ENCODE data around the gene FHOD3. TPM values are rescaled to one million over a fixed set of nuclear protein-coding genes. Genes with fewer than 3 reads are reported as not detected.

Gene FHOD3
- total RNA-seq, 2 donors from 2014 or later: 19.8 to 24.9 TPM

DNA sequence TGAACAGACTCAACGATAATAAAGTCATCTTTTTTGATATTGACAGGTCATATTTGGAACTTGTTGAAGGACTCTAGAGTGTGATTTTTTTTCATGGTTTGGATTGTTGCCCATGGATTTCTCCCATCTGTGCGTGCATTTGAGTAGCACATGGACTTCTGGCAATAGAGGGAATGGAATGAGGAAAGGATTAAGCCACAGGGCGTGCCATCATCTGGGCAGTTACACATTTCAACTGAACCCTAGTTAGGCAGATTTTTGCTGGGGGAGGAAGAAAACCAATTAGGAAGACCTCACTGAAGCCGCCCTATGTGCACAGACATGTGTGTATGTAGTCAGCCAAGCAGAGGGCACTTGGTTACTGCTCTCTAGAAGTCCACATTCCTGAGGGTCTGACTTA is 458.7 kb downstream of the FHOD3 start:
- peak overlapping the region; percentile 19 to 41 for H3K27ac ChIP-seq
- ATAC-seq (ENCODE audit: insufficient number of reproducible peaks, low FRiP score, low read depth) (no peak), DNase-seq (ENCODE audit: low spot score) (no peak)
- no peaks in the 10 kb centered on the region for H3K27me3 ChIP-seq (replicated peaks; ENCODE audit: insufficient read depth)
- H3K4me1 ChIP-seq (ENCODE audit: control insufficient read depth in 1 of 2, low read depth in 2 of 2): peaks cover 5 to 20% of the 10 kb centered on the region in 2 donors
- no peaks in the 10 kb centered on the region for H3K36me3 ChIP-seq
- no peak for TF ChIP-seq CTCF (IDR thresholded peaks at IDR 0.05)
- no peaks in the 10 kb centered on the region for H3K9me3 ChIP-seq
- no peak overlapping the region for H3K4me3 ChIP-seq

- no peaks in the 10 kb centered on the region for H3K36me3 ChIP-seq
- H3K4me3 ChIP-seq: no peak overlapping the region
- H3K27ac ChIP-seq: no peak overlapping the region
- TF ChIP-seq CTCF (IDR thresholded peaks at IDR 0.05): peak; percentile 74
- DNase-seq (ENCODE audit: low spot score) (no peak), ATAC-seq (ENCODE audit: insufficient number of reproducible peaks, low FRiP score, low read depth) (no peak)
- peaks cover 5 to 20% of the 10 kb centered on the region in 2 donors for H3K4me1 ChIP-seq (ENCODE audit: control insufficient read depth in 1 of 2, low read depth in 2 of 2)
- no peaks in the 10 kb centered on the region for H3K27me3 ChIP-seq (replicated peaks; ENCODE audit: insufficient read depth)
- H3K9me3 ChIP-seq: no peaks in the 10 kb centered on the region
These were observed 459.6 kb downstream of the FHOD3 start for GRCh38 chr18:36757081-36757480.

- Histone ChIP-seq H3K27me3 (replicated peaks; ENCODE audit: insufficient read depth) (no peaks in the 10 kb centered on the region), H3K4me1 (ENCODE audit: control insufficient read depth in 1 of 2, low read depth in 2 of 2) (peaks cover 5 to 18% of the 10 kb centered on the region in 2 donors), H3K36me3 (no peaks in the 10 kb centered on the region), H3K9me3 (no peaks in the 10 kb centered on the region), H3K4me3 (no peak overlapping the region), H3K27ac (no peak overlapping the region)
- no peak for TF ChIP-seq CTCF (IDR thresholded peaks at IDR 0.05)
- no peak for DNase-seq (ENCODE audit: low spot score)
- no peak for ATAC-seq (ENCODE audit: insufficient number of reproducible peaks, low FRiP score, low read depth)
These were observed 460.5 kb downstream of the FHOD3 start for GRCh38 chr18:36757991-36758390.

- Histone ChIP-seq H3K9me3 (no peaks in the 10 kb centered on the region), H3K27ac (no peak overlapping the region), H3K36me3 (no peaks in the 10 kb centered on the region), H3K27me3 (replicated peaks; ENCODE audit: insufficient read depth) (no peaks in the 10 kb centered on the region), H3K4me3 (no peak overlapping the region), H3K4me1 (ENCODE audit: control insufficient read depth in 1 of 2, low read depth in 2 of 2) (peaks cover 0 to 12% of the 10 kb centered on the region in 2 donors)
- DNase-seq (ENCODE audit: low spot score): no peak
- ATAC-seq (ENCODE audit: insufficient number of reproducible peaks, low FRiP score, low read depth): no peak
- TF ChIP-seq CTCF (IDR thresholded peaks at IDR 0.05): no peak
These were observed 461.1 kb downstream of the FHOD3 start for GRCh38 chr18:36758623-36759022.

- Histone ChIP-seq H3K27me3 (replicated peaks; ENCODE audit: insufficient read depth) (no peaks in the 10 kb centered on the region), H3K36me3 (no peaks in the 10 kb centered on the region), H3K9me3 (no peaks in the 10 kb centered on the region), H3K27ac (no peak overlapping the region), H3K4me3 (no peak overlapping the region), H3K4me1 (ENCODE audit: control insufficient read depth in 1 of 2, low read depth in 2 of 2) (peaks cover 0 to 10% of the 10 kb centered on the region in 2 donors)
- ATAC-seq (ENCODE audit: insufficient number of reproducible peaks, low FRiP score, low read depth) (no peak), DNase-seq (ENCODE audit: low spot score) (no peak)
- no peak for TF ChIP-seq CTCF (IDR thresholded peaks at IDR 0.05)
These were observed 461.8 kb downstream of the FHOD3 start for GRCh38 chr18:36759167-36759776.
